SIG-M5 (cell line): ENCODE results near the gene MYO3B.

Experiments
- DNase-seq: peaks from one replicate; lab custom pipeline; 2025; lab: John Stamatoyannopoulos, UW

The MYO3B gene

DNA sequence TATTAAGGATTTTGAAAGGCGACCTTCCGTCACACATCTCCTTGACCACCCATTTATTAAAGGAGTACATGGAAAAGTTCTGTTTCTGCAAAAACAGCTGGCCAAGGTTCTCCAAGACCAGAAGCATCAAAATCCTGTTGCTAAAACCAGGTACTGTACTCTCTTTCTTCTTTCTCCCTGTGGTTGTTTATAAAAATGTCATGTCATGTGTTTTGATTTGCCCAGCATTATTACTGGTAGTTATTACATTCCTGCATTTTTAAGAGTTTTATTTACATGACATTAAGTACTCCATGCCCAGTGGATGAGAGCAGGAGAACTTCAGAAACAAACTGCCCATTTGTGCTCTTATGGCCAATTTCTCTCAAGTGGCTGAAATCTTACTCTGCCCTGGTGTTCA is 191.3 kb downstream of the MYO3B start:
- no peak for DNase-seq

DNA sequence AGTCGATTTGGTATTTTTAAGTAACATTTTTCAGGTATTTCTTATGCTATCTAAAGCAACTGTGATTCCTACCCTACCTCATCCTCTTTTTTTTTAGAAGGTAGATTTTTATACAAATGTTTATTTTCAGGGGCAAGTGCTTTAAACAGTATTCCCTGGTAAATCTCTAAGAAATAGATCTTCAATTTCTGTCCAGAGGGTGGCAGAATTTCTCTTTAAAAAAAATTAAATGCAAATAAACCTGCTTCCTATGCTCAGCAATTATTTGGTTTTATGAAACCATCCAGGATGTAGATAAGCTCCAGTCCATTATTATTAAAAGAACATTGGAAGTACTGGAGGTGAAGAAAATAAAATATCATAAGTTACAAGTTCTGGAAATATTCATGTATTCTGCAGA is 191.9 kb downstream of the MYO3B start:
- no peak for DNase-seq

DNA sequence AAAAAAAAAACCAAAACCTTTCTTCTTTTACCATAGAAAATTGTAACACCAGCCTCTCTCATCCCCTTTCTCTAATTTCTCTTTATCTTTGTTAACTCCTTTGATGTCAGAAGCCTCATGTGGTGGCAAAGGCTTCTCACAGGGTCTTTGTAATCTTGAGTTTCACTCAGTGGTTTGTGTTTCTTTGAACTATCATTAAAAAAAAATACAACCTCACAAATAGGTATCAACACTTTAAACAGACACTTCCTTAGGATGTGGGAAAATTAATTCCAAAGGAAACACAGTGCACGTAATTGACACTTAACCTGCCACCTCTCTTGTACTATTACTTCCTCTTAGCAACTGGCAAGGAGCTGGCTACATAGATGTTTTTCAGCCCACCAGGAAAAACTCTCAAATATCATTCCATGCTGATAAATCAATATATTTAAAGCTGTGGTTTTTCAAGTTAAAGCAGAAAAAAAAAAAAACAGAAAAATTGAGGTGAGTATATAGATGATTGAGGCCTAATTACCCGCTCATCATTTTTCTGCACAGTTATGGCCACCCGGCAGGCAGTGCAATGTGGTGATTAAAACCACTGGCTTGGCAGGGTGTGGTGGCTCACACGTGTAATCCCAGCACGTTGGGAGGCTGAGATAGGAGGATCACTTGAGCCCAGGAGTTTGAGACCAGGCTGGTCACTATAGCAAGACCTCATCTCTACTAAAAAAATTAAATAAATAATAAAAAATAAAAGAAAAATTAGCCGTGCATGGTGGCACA is 193.5 kb downstream of the MYO3B start:
- DNase-seq, result no peak

DNA sequence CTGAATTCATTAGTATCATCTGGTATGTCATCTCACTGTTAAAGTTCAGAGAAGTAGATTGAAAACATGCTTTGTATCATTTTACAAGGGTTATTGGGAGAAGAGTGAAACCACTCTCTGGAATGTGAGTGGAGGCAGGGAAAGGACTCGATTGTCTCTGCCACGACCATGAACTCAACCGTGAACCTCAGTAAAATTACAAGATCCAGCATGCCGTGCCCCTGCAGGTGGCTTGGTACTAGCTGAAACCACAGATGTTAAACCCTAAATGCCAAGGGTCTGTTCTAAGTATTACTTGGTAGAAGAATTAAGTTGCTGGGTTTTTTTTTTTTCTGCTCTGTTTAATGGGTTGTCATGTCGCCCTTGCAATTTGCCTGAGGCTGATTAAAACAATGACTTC is 197.2 kb downstream of the MYO3B start:
- no peak for DNase-seq

DNA sequence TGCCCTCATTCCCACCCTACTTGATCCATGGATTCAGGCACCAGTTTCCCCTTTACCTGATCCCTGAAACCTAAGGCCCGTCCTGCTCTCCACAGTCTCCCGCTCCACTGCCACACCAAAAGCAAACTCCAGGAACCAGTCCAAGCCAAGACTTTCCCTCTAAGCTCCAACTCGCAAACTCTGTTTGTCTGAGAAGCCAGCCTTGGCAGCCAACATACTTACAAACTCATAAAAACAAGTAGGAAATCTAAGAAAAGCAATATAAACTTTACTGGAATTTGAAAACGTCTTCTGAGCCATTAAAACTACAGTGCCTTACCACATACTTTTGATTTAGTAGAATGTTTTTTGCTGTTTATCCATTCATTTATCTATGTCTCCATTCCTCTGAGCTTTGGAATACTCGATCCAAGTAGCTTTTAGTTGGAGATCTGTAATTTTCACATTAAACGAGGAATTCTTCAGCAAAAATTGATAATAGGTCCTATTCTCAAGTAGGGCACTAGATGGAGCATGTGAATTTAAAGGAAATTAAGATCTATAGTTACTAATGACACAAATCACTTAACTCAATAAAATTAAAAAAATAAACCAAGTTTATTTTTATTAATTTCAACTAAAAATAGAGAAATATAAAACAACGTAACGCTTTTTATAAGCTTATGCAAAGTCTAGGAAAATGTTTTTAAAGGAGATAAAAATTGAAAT is 199.7 kb downstream of the MYO3B start:
- no peak for DNase-seq

DNA sequence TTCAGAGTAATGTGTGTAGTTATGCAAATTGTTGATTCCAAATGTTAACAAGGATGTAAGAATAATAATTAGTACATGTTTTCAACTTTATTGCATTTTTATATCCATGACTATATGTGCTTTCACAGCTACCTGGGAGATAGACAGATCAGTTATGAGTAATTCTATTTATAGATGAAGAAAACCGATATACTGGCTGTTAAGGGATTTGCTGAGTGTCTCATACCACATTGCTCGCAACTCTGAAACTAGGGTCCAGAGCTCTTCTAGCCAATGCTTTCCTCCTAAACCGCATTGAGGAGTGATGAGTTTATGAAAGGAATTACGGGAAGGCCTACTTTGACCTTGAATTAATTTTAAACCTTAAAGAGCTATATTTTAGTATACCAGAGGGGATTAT is 202.3 kb downstream of the MYO3B start:
- no peak for DNase-seq

DNA sequence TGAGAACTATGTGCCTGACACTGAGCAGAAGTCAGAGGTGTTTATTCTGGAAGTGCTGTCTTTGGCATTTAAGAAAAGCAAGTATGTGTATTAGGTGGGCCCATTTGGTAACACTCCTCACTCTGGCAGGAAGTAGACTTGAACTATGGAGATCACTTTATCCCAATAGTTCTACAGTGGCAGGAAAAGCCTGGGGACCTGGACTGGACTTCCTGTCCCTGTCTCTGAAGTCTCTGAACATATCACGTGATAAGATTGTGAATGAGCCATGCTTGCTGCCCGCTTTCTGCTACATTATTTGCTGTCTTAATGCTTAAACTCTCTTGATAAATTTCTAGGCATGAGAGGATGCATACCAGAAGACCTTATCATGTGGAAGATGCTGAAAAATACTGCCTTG is 203.7 kb downstream of the MYO3B start:
- no peak for DNase-seq

DNA sequence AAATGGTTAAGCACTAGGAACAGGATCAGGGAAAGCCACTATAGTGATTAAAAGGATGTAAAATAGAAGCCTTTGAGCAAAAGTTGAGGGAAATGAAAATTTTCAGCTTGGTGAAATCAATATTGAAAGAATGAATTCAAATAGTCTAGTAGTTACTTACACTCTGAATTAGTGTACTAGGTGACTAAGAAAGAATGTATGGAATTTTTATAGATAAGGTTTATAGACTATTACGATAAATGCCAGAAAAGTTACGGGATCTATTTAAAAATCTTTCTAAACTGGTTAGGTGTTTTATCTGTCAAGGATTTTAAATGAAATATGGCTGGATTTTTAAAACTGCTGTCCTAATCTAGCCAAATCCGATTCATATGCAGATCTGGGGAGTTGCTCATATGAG is 208.6 kb downstream of the MYO3B start:
- no peak for DNase-seq

DNA sequence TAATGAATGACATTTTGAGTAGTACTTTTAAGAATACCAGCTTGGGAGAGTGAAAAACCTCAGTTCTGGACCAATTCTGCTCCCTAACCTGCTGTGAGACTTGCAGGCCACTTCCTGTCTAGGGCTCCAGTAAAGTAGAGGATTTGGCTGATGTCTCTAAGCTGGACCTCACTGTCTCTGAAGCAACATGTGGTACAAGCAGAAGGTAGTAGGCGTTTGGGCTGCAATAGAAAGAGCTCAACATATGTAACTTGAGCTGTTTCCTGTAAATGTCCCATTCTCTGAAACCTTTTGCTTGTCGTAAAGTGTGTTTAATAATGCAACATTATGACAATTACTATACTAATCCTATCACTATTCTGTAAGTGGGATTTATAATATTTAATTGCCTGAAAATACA is 213.1 kb downstream of the MYO3B start:
- DNase-seq, result no peak

DNA sequence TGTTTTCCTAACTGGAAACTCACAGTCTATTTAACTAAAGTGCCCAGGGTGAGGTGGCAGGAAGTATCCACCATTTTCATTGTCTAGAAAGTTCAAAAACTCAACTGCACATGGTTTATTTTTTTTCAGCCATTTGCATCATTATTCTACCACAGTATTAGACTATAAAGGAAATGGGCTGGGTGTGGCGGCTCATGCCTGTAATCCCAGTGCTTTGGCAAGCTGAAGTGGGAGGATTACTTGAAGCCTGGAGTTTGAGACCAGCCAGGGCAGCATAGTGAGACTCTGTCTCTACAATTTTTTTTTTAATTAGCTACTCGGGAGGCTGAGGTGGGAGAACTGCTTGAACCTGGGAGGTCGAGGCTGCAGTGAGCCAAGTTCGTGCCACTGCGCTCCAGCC is 213.8 kb downstream of the MYO3B start:
- no peak for DNase-seq

DNA sequence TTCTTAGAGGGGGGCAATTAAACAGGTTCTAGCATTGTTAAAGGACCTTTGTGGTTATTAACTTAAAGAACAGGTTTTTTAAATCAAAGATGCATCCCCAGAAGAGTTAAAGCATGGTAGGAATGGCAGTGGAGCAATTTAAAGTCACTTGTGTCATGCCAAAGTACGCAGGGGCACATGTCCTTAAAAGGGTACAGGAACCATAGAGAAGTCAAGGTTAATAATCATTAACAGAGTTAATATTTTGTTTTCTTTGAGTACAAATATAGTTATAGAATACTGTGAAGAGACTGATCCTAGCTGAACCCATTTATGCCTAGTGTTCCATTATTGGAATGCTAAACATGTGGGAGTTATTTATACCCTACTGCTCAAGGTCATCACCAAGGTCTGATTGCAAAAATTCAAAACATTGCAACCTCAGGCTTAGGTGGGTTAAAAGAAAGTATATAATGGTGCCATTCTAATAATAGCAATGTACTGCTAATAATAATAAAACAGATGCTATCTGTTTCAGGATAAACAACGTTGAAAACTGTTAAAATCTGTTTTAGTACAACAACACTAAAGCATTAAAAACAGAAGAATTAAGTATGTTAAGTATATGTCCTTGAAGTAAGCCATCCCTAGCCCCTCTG is 216.0 kb downstream of the MYO3B start:
- DNase-seq, result no peak

DNA sequence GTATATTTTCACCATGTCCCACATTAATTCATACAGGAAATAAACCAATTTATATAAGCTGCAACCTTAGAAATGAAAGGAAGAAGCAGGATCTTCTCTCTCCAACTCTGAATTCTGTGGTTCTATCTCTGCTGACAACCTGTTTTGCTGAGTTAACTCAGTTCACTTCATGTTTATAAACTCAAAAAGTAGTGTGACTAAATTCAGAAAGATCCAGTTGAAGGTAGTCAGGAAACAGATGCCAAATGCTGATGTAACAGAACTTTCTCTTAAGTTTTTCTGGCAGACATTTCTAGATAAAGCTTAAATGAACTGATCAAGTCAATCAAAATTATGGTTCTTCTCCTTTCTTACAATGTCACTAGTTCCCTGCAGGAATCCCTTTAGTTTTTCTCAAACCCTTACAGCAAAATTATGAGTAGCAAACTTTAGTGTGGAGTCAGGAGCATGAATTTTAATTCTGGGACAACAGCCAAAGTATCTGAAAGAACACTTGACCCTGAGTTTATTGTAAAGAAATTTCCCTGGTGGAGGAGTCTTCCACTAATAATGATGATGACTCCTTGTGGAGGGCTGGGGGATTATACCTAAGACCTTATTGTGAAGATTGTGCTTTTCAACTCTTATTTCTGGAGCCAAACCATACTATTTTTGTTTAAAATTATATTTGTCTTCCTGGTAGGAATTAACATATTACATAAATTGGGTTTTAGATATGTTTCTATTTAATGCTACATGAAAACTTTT is 216.9 kb downstream of the MYO3B start:
- no peak for DNase-seq

DNA sequence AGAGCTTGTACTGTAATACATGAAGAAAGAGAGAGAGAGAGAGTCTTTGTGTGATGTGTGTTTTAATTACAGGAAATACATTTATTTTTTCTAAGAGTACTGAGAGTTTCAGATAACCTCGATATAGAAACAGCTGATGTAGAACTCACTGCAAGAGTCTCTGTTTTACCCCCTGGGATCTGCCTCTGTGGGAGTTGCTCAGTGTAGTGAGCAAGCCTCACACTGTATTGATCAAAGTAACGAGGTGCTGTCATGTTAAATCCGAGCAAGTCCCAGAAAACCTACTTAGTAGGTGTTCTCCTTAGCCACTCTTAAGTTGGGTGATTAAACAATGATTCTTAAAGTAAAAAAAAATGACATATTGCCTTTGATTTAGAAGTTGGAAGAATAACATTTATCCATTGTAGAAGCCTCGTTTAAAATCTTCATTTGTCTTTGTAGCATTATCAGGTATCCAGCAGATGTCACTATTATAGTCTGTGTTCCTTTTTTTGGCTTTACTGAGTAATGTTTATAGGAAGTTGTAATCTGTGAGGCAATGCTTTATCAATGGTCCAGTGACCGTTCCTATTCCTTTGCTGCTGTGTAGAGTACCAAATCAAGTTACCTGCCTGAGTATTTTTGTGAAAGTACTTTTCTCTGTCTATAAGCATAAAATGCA is 219.0 kb downstream of the MYO3B start:
- no peak for DNase-seq

DNA sequence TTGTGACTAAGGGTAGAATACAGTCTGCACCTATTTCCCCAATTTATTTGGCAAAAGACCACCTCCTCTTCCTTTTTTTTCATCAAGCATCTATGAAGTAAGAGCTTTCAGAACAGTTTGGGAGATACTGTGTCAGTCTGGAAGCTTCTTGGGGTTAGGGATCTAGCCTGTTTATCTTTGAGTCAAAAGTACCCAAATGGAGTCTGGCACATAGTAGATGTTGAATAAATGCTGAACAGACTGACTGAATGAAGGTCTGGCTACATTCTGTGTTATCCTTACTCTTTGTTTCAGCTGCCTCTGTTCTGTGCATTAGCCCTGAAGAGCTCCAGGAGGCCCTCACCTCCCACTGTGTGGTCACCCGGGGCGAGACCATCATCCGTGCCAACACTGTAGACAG is 223.2 kb downstream of the MYO3B start:
- DNase-seq, result no peak

DNA sequence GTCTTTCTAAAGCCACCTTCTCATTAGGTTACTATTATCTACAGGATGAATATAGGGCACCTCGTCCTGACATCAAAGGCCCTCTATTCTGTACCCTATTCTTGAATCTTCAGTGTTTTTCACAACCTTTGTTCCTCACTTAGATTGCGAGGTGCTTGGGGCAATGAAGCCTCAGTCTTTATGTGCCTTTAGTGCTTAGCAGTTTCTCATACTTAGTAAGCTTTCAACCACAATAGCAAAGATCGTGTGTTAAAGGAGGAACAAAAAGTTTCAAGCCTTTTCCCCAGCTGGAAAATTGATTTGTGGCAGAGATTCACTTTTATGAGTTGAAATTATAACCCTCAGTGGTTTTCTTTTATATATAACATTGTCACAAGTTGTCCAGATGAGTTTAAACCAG is 226.9 kb downstream of the MYO3B start:
- DNase-seq, result no peak

DNA sequence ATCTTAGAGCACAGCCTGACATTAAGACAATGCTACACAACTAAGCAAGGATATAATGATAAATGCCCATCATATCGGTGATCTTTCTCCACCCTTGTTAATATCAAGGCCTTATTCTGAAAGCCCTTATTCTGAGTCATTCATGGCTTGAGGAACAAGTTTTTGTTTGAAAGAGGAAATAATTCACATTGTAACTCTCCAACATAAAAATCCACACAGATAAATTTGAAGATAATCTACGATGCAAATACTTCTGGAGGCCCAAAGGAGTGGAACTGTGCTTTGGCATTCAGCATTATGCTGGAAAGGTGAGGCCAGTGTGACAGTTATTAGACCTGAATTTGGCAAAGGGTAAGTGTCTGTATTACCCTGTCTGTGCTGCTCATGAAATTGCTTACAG is 227.4 kb downstream of the MYO3B start:
- DNase-seq, result no peak

DNA sequence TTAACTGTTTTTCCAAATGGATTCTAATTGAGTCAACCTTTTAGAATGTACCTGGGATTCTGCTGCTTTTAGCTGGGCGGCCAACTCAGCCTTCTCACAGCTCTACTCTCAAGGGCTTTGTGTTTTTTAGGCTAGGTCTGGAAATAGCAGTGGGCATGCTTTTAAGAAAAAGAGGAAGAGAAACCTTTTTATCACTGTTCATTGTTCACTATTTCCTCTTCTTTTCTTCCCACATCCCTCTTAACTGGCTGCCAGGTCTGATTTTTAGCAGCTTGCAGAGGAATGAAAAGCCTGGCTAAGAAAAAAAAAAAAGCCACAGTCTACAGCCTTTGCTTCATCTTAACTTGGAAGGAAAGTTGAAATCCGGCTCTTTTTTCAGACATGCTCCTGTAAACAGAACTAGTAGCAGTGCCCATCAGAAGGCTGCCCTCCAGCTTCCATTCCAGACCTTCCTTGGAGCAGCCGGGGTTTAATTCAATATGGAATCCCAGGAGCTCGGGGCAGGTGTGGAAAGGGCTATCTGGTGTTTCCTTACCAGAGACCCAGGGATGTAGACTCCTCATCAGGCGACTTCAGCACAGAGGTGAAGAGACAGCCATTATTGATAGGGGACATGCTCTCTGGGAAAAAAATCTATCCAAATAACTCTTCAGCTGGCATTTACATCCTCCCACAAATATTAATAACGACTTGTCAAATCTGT is 230.7 kb downstream of the MYO3B start:
- peak; percentile 85 for DNase-seq

DNA sequence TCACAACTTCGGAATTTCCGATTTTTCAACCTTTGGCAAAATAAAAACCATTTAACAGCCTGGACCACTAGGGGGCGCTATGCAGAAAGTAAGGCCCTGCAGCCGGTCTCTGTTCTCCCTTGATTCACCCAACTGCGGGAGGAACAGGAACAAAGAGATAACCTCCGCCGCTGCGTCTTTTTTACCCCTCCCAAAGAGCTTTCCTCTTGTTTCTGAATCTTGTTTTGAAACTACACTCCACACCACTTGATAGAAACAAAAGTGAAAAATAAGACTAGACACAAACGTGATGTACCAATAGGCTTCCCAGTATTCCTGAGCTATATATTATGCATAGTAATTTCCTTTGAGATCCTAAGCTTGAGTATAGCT is 231.2 kb downstream of the MYO3B start:
- no peak for DNase-seq

DNA sequence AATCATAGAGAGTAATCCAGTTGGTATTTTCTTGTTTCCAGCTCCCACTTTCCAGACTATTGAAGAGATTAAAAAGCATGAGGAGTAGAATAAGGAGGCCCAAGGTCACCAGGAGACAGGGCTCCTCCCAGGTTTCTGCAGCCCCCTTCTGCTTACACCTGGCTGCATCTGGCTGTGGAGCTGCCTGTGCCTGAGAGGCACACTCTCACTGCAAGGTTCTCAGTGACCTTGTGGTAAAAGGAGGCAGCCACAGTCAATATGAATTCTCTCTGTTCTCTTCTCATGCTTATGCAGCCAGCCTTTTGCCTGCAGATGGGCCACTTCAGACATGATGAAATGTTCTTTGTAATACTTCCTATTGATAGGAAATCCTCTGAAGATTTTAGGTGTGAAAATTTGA is 233.7 kb downstream of the MYO3B start:
- no peak for DNase-seq

DNA sequence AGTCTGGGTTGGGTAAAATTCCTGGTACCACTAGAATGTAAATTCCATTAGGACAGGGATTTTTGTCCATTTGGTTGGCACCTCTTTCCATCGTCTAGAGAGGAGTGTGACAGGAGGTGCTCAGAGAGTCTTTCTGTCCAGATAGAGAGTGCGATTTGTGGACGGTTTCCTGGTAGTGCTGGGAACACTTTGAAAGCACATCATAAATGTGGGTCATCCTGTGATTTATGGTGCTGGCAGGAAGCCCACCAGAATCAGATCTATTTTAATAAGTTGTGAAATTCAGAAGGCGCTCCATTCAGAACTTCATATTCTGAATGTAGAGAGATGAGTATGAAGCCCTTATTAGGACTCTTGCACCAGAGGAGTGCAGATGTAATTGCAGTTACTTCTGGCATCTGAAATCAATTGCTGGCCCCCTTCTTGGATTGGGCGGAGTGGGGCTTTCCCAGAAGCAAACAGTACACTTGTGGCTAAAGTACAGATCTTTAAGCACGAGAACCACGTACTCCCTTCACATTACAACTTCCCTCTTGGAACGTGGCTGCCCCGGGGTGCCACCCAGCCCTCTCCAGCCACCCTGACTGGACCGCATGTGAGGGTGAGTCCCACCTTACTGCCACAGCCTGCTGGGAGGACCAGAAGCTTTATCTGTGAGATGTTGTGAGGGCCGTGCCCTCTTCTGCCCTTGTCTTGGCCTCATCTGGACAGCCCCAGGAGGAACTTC is 243.2 kb downstream of the MYO3B start:
- no peak for DNase-seq

DNA sequence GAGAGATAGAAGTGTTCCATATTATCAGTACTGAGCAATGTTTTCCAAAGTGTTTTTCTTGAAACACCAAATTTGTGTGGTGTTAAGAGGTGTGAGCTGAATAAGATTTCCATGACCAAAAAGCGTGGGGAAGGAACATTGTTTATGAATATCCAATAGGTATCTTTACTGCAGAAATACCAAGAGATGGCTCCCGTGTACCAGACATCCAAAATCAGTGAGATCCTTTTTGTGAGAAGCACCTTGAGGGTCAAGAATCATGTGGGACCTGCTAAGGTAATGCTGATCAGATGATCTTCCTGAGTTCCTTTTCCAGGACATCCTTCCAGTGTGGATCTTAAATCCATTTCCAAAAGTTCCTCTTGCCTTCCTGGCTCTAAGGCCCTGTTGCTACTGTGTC is 246.0 kb downstream of the MYO3B start:
- no peak for DNase-seq
